Thoracic aorta (tissue), 2 donors: Measurements from ENCODE around the gene B4GALNT3. TPM values are rescaled to one million over a fixed set of nuclear protein-coding genes. Genes with fewer than 3 reads are reported as not detected.

Experiments used
- ATAC-seq: fragments of 150-250 bp; one replicate; pipeline ENCODE4 v1.8.0; 2017; ENCODE audit warnings: low read depth; ENCODE audit not compliant: insufficient number of reproducible peaks, low FRiP score
- DNase-seq: peaks from one replicate; pipeline ENCODE4 v3.0.0-alpha.2; 2020; ENCODE audit warnings: low spot score
- H3K27ac ChIP-seq, 2 donors: fragments of 200-600 bp; sonication (generic); 1 replicate in 1 of 2; 2 replicates in 1 of 2; pipeline ENCODE4 v1.5.1; 2016; ENCODE audit warnings: mild to moderate bottlenecking in 2 of 2, moderate library complexity in 2 of 2
- H3K27me3 ChIP-seq: fragments of 200-600 bp; sonication (generic); replicated peaks from 2 replicates; pipeline ENCODE4 v1.6.0; 2016; ENCODE audit warnings: mild to moderate bottlenecking; ENCODE audit not compliant: insufficient read depth
- H3K36me3 ChIP-seq: fragments of 200-600 bp; sonication (generic); one replicate; pipeline ENCODE4 v1.5.1; 2016
- H3K4me1 ChIP-seq, 2 donors: fragments of 200-600 bp; sonication (generic); 1 replicate in 1 of 2; 2 replicates in 1 of 2; pipeline versions ENCODE4 v1.5.1 to v1.6.0; 2016; ENCODE audit warnings: low read depth in 2 of 2, mild to moderate bottlenecking in 1 of 2; ENCODE audit not compliant: control insufficient read depth in 1 of 2
- H3K4me3 ChIP-seq: fragments of 200-600 bp; sonication (generic); 2 replicates; pipeline ENCODE4 v1.5.1; 2016; ENCODE audit warnings: mild to moderate bottlenecking
- H3K9me3 ChIP-seq: fragments of 200-600 bp; sonication (generic); 2 replicates; pipeline ENCODE4 v1.5.1; 2016
- total RNA-seq, 2 donors: library from RNA; depleted of rRNA; stranded (reverse); fragments of >200 nt; gene quantifications; one replicate each; pipeline versions ENCODE4 v1.1.0 to v1.2.3, GENCODE V29; 2016
- TF ChIP-seq, protein P1 (sequence below): fragments of 200-600 bp; sonication (generic); IDR thresholded peaks from one replicate; pipeline ENCODE4 v1.5.1; 2019; ENCODE audit warnings: antibody characterized with exemption

The B4GALNT3 gene
- total RNA-seq, 2 donors from 2014 or later: 16.8 to 22.3 TPM

- Histone ChIP-seq H3K9me3 (no peaks in the 10 kb centered on the region), H3K4me3 (no peak overlapping the region), H3K27ac (no peak overlapping the region), H3K27me3 (no peaks in the 10 kb centered on the region), H3K36me3 (no peaks in the 10 kb centered on the region), H3K4me1 (peaks cover 2 to 32% of the 10 kb centered on the region in 2 donors)
- TF ChIP-seq, protein P1, sequence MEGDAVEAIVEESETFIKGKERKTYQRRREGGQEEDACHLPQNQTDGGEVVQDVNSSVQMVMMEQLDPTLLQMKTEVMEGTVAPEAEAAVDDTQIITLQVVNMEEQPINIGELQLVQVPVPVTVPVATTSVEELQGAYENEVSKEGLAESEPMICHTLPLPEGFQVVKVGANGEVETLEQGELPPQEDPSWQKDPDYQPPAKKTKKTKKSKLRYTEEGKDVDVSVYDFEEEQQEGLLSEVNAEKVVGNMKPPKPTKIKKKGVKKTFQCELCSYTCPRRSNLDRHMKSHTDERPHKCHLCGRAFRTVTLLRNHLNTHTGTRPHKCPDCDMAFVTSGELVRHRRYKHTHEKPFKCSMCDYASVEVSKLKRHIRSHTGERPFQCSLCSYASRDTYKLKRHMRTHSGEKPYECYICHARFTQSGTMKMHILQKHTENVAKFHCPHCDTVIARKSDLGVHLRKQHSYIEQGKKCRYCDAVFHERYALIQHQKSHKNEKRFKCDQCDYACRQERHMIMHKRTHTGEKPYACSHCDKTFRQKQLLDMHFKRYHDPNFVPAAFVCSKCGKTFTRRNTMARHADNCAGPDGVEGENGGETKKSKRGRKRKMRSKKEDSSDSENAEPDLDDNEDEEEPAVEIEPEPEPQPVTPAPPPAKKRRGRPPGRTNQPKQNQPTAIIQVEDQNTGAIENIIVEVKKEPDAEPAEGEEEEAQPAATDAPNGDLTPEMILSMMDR: no peak
- DNase-seq: no peak
- ATAC-seq: no peak
These were observed 45.5 kb downstream of the B4GALNT3 start for GRCh38 chr12:505221-505620.

GRCh38 chr12:507391-507796, 47.7 kb downstream of the B4GALNT3 start:
- DNase-seq (no peak), ATAC-seq (no peak)
- H3K4me3 ChIP-seq: no peak overlapping the region
- TF ChIP-seq, protein P1: no peak
- no peaks in the 10 kb centered on the region for H3K27me3 ChIP-seq
- peaks cover 2 to 28% of the 10 kb centered on the region in 2 donors for H3K4me1 ChIP-seq
- H3K27ac ChIP-seq: no peak overlapping the region
- no peaks in the 10 kb centered on the region for H3K36me3 ChIP-seq
- H3K9me3 ChIP-seq: no peaks in the 10 kb centered on the region

DNA sequence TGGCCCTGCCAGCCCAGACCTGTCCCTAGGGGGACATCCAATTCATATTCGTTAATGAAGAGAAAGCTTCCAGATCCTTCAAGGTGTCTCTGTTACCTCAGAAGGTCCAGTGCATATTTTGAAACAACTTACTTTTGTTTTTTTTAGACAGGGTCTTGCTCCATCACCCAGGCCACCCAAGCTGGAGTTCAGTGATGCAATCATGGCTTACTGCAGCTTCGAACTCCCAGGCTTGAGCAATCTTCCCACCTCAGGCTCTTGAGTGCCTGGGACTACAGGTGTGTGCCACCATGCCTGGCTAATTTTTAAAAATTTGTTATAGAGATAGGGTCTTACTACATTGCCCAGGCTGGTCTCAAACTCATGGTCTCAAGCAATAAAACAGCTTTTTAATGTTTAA, 48.4 kb downstream of the B4GALNT3 start:
- Histone ChIP-seq H3K9me3 (no peaks in the 10 kb centered on the region), H3K36me3 (no peaks in the 10 kb centered on the region), H3K4me1 (peaks cover 2 to 21% of the 10 kb centered on the region in 2 donors), H3K27ac (no peak overlapping the region), H3K27me3 (no peaks in the 10 kb centered on the region), H3K4me3 (no peak overlapping the region)
- TF ChIP-seq, protein P1: no peak
- no peak for DNase-seq
- no peak for ATAC-seq

- ATAC-seq (no peak), DNase-seq (no peak)
- TF ChIP-seq, protein P1: no peak
- no peaks in the 10 kb centered on the region for H3K36me3 ChIP-seq
- H3K9me3 ChIP-seq: no peaks in the 10 kb centered on the region
- H3K27me3 ChIP-seq: no peaks in the 10 kb centered on the region
- H3K4me3 ChIP-seq: no peak overlapping the region
- no peak overlapping the region for H3K27ac ChIP-seq
- peaks cover under 1 to 14% of the 10 kb centered on the region in 2 donors for H3K4me1 ChIP-seq
These were observed 49.1 kb downstream of the B4GALNT3 start for GRCh38 chr12:508795-509194.

- no peaks in the 10 kb centered on the region for H3K36me3 ChIP-seq
- TF ChIP-seq, protein P1: no peak
- DNase-seq (no peak), ATAC-seq (no peak)
- H3K4me1 ChIP-seq: peaks cover 0 to 12% of the 10 kb centered on the region in 2 donors
- H3K27me3 ChIP-seq: no peaks in the 10 kb centered on the region
- no peak overlapping the region for H3K27ac ChIP-seq
- H3K4me3 ChIP-seq: no peak overlapping the region
- no peaks in the 10 kb centered on the region for H3K9me3 ChIP-seq
These were observed 49.8 kb downstream of the B4GALNT3 start for GRCh38 chr12:509500-509899.
